Gastroesophageal sphincter (tissue), 4 donors: ENCODE measurements around the gene REC114. TPM values are rescaled to one million over a fixed set of nuclear protein-coding genes. Genes with fewer than 3 reads are reported as not detected.
"Not testable (repeated sequence)": the region's sequence is repeated elsewhere in the genome, so short reads cannot be mapped to it uniquely, and the experiment has no call there.

Experiments used
- ATAC-seq: fragments of 150-250 bp; one replicate; pipeline ENCODE4 v1.9.1; 2016; ENCODE audit warnings: mild to moderate bottlenecking, moderate library complexity
- H3K27ac ChIP-seq, 4 donors: fragments of 200-600 bp; sonication (generic) in 3 of 4; 1 replicate in 3 of 4; 2 replicates in 1 of 4; pipeline ENCODE4 v1.5.1; 2016 to 2019
- H3K27me3 ChIP-seq: fragments of 200-600 bp; sonication (generic); one replicate; pipeline ENCODE4 v1.5.1; 2019
- H3K36me3 ChIP-seq, 2 donors: fragments of 200-600 bp; sonication (generic); one replicate each; pipeline ENCODE4 v1.5.1; 2019; ENCODE audit warnings: control low read depth in 1 of 2
- H3K4me1 ChIP-seq, 3 donors: fragments of 200-600 bp; sonication (generic); 1 replicate in 2 of 3; 2 replicates in 1 of 3; pipeline ENCODE4 v1.5.1; 2016 to 2019; ENCODE audit warnings: control low read depth in 2 of 3
- H3K4me3 ChIP-seq, 2 donors: fragments of 200-600 bp; sonication (generic); one replicate each; pipeline ENCODE4 v1.5.1; 2019; ENCODE audit warnings: mild to moderate bottlenecking in 1 of 2, moderate library complexity in 1 of 2
- H3K9me3 ChIP-seq, 3 donors: fragments of 200-600 bp; sonication (generic); one replicate each; pipeline ENCODE4 v1.5.1; 2017 to 2019; ENCODE audit warnings: control low read depth in 2 of 3
- EP300 ChIP-seq: sonication (generic); formaldehyde crosslinking; IDR thresholded peaks from one replicate; pipeline ENCODE4 v1.6.1; 2017; ENCODE audit warnings: antibody characterized with exemption, mild to moderate bottlenecking
- POLR2A ChIP-seq, 2 donors: fragments of 450-650 bp; IDR thresholded peaks; one replicate each; pipeline ENCODE4 v1.6.1; 2017; ENCODE audit warnings: antibody characterized with exemption in 2 of 2, mild to moderate bottlenecking in 2 of 2, moderate library complexity in 1 of 2
- POLR2AphosphoS5 ChIP-seq: sonication (generic); formaldehyde crosslinking; IDR thresholded peaks from one replicate; pipeline ENCODE4 v1.6.1; 2017; ENCODE audit warnings: antibody characterized with exemption
- WGBS, 2 donors: methylation state at CpG; one replicate each; pipeline ENCODE4 v1.1.5; 2018; ENCODE audit warnings: low coverage in 1 of 2; 5-methylcytosine and 5-hydroxymethylcytosine counted together
- total RNA-seq, 4 donors: library from RNA; depleted of rRNA; stranded (reverse); fragments of >200 nt; gene quantifications; one replicate each; pipeline ENCODE4 v1.1.0, GENCODE V29; 2016
- TF ChIP-seq, protein P1 (sequence below), 4 experiments: fragments of 200-600 bp in 2 of 4; fragments of 450-650 bp in 2 of 4; sonication (generic) in 1 of 4; IDR thresholded peaks; one replicate each; pipeline ENCODE4 v1.5.1; 2017 to 2019; ENCODE audit warnings: antibody characterized with exemption in 4 of 4, mild to moderate bottlenecking in 2 of 4, moderate library complexity in 2 of 4

The REC114 gene
- total RNA-seq, 4 donors from 2014 or later = not detected

DNA sequence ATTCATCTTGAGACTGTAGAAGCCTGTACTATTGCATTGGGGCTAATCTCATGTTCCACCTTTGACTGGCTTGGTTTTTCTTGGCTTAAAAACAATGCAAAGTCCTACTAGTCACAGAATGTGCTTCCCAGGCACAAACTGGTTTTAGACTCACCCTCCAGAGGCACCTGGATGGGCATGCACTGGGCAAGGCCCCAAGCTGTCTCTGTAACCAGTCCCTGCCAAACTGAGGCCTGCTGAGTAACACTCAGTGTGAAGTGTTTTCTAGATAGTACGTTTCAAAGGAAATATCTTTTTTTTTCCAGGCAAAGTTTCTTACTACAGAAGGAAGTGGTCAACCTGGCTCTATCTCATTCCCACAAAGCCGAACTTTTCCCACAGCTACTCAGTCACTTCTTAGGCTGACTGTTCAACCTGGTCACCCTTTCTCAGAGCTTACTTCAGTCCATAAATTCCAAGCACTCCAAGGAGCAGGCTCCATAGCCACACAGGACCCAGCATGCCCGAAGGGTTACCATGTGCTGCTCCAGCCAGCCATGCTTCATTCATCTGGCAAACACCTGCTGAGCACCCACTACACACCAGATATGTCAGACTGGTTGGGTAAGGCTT is 132.8 kb downstream of the REC114 start:
- H3K27ac ChIP-seq = peak overlapping the region in 3 of 4 donors; percentile 66 to 69 (median 67)
- no peaks in the 10 kb centered on the region for H3K9me3 ChIP-seq
- peak; percentile 73 for ATAC-seq
- 39 to 55% methylated on average over 2 to 3 of the region's 3 CpGs for WGBS, 2 donors
- H3K27me3 ChIP-seq = no peaks in the 10 kb centered on the region
- TF ChIP-seq EP300 = no peak
- peak; percentile 7 for TF ChIP-seq POLR2AphosphoS5
- TF ChIP-seq, protein P1, sequence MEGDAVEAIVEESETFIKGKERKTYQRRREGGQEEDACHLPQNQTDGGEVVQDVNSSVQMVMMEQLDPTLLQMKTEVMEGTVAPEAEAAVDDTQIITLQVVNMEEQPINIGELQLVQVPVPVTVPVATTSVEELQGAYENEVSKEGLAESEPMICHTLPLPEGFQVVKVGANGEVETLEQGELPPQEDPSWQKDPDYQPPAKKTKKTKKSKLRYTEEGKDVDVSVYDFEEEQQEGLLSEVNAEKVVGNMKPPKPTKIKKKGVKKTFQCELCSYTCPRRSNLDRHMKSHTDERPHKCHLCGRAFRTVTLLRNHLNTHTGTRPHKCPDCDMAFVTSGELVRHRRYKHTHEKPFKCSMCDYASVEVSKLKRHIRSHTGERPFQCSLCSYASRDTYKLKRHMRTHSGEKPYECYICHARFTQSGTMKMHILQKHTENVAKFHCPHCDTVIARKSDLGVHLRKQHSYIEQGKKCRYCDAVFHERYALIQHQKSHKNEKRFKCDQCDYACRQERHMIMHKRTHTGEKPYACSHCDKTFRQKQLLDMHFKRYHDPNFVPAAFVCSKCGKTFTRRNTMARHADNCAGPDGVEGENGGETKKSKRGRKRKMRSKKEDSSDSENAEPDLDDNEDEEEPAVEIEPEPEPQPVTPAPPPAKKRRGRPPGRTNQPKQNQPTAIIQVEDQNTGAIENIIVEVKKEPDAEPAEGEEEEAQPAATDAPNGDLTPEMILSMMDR (IDR thresholded peaks at IDR 0.05) = no peak
- no peak for TF ChIP-seq POLR2A (IDR thresholded peaks at IDR 0.05)
- peaks cover 3 to 53% (median 5%) of the 10 kb centered on the region in 3 donors for H3K4me1 ChIP-seq
- H3K36me3 ChIP-seq = peaks cover 0 to 86% of the 10 kb centered on the region in 2 donors
- no peak overlapping the region for H3K4me3 ChIP-seq

GRCh38 chr15:73577593-73577992 is 134.6 kb downstream of the REC114 start:
- peaks cover 0 to 86% of the 10 kb centered on the region in 2 donors for H3K36me3 ChIP-seq
- not testable (repeated sequence) for ATAC-seq

GRCh38 chr15:73578026-73578425 is 135.1 kb downstream of the REC114 start:
- WGBS, 2 donors = 68 to 86% methylated on average over 1 to 2 of the region's 2 CpGs

More at GRCh38 chr15:73577593-73577992, 134.6 kb downstream of the REC114 start:
- H3K4me1 ChIP-seq = peaks cover 3 to 53% (median 5%) of the 10 kb centered on the region in 3 donors
- H3K27me3 ChIP-seq, H3K4me3 ChIP-seq, H3K9me3 ChIP-seq, H3K27ac ChIP-seq: not testable (repeated sequence)

GRCh38 chr15:73582851-73583379 is 140.0 kb downstream of the REC114 start:
- TF ChIP-seq, protein P1 (IDR thresholded peaks at IDR 0.05) = no peak
- TF ChIP-seq POLR2AphosphoS5 (no peak), EP300 (no peak), POLR2A (IDR thresholded peaks at IDR 0.05) (no peak)
- no peak for ATAC-seq
- WGBS, 2 donors = 72 to 87% methylated on average over 3 to 6 of the region's 6 CpGs
- Histone ChIP-seq H3K4me1 (peaks cover 0 to 32% (median 0%) of the 10 kb centered on the region in 3 donors), H3K36me3 (peaks cover 6 to 93% of the 10 kb centered on the region in 2 donors), H3K9me3 (no peaks in the 10 kb centered on the region), H3K4me3 (no peak overlapping the region), H3K27ac (no peak overlapping the region), H3K27me3 (no peaks in the 10 kb centered on the region)

More at GRCh38 chr15:73578026-73578425, 135.1 kb downstream of the REC114 start:
- H3K4me1 ChIP-seq = peaks cover 3 to 51% (median 5%) of the 10 kb centered on the region in 3 donors
- H3K9me3 ChIP-seq = no peaks in the 10 kb centered on the region
- TF ChIP-seq EP300 = no peak
- TF ChIP-seq, protein P1 (IDR thresholded peaks at IDR 0.05) = no peak
- TF ChIP-seq POLR2AphosphoS5 = no peak
- no peak for TF ChIP-seq POLR2A (IDR thresholded peaks at IDR 0.05)
- no peak for ATAC-seq
- H3K36me3 ChIP-seq = peaks cover 0 to 86% of the 10 kb centered on the region in 2 donors
- H3K4me3 ChIP-seq = no peak overlapping the region
- peak overlapping the region in 1 of 4 donors; percentile 4 for H3K27ac ChIP-seq
- H3K27me3 ChIP-seq = no peaks in the 10 kb centered on the region

DNA sequence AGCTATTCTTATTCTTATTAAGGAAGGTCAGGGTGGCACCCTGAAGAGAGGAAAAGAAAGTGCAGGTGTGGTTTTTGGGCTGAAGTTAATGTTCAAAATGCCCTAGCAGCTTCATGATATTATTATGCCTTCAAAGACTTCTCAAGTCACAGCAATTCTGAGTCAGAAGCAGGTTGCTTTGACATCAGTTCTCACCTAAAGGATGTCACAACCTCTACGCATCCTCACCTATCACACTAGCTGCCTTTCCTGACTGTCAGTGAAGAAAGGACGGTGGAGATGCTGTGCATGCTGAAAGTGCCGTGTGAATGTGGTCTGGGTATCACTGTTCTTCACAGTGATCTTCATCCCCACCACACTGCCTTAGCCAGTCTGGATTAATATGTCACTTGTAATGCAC is 140.6 kb downstream of the REC114 start:
- Histone ChIP-seq H3K9me3 (no peaks in the 10 kb centered on the region), H3K27me3 (no peaks in the 10 kb centered on the region), H3K4me1 (peaks cover 0 to 38% (median 0%) of the 10 kb centered on the region in 3 donors), H3K4me3 (no peak overlapping the region), H3K27ac (no peak overlapping the region), H3K36me3 (peaks cover 6 to 93% of the 10 kb centered on the region in 2 donors)
- 98 to 100% methylated on average over 2 to 3 of the region's 3 CpGs for WGBS, 2 donors
- TF ChIP-seq, protein P1 (IDR thresholded peaks at IDR 0.05) = no peak
- TF ChIP-seq POLR2AphosphoS5 = no peak
- TF ChIP-seq EP300 = no peak
- no peak for TF ChIP-seq POLR2A (IDR thresholded peaks at IDR 0.05)
- ATAC-seq = no peak
